Adipose tissue (tissue), 3 donors: Measurements from ENCODE around the gene LGALS4. TPM values are rescaled to one million over a fixed set of nuclear protein-coding genes. Genes with fewer than 3 reads are reported as not detected.

Experiments used
- H3K27ac ChIP-seq: one replicate; pipeline ENCODE4 v1.5.1; 2013; ENCODE audit warnings: low read depth, low read length
- WGBS, 3 donors: extraction: QIAGEN DNeasy Blood & Tissue Kit; methylation state at CpG; one replicate each; pipeline ENCODE4 v1.1.7; 2013; 5-methylcytosine and 5-hydroxymethylcytosine counted together
- polyA plus RNA-seq, 3 donors: library from polyadenylated mRNA; stranded (reverse); fragments of 200-250 nt; gene quantifications; one replicate each; pipeline ENCODE4 v1.2.3, GENCODE V29; 2013
- donor health status: healthy with polysubstance abuse.
- donor health status: Bipolar disorder and iron deficiency.
- donor health status: healthy.

The LGALS4 gene
- polyA plus RNA-seq, 3 donors = 7.1 to 21.1 (median 9.2) TPM

- H3K27ac ChIP-seq = no peak overlapping the region
- 88 to 93% (median 90%) methylated on average over 14 of the region's 14 CpGs for WGBS, 3 donors
These were observed 32.8 kb upstream of the LGALS4 start for GRCh38 chr19:38845374-38846024.

GRCh38 chr19:38844093-38844686 is 31.4 kb upstream of the LGALS4 start:
- 90 to 91% (median 90%) methylated on average over 11 of the region's 11 CpGs for WGBS, 3 donors
- H3K27ac ChIP-seq = no peak overlapping the region

DNA sequence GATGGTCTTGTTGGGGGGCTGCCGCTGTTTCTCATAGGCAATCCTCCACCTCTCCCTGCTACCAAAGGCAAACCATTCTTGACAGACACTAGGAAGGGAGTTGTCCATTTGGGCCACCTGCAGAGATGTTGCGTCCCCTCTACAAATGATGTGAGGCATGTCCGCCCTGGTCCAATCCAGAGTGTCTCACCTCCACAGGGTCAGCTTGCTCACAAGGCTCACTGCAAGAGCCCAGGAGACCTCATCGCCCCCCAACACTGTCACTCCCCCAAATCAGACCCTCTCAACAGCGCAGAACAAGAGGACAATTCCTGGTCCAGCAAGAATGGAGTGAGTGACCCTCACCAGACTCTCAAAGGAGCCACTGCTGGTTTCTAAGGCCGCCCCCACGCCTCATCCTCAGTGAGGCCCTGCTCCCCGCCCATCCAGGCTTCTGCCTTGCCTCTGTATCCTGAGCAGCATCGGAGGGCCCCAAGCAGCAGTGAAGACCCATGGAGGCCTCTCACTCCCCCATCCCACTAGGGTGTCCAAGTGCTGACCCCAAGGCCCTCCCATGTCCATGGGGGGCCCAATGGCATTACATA is 30.5 kb upstream of the LGALS4 start:
- H3K27ac ChIP-seq = no peak overlapping the region
- 95 to 96% (median 95%) methylated on average over 9 of the region's 9 CpGs for WGBS, 3 donors

DNA sequence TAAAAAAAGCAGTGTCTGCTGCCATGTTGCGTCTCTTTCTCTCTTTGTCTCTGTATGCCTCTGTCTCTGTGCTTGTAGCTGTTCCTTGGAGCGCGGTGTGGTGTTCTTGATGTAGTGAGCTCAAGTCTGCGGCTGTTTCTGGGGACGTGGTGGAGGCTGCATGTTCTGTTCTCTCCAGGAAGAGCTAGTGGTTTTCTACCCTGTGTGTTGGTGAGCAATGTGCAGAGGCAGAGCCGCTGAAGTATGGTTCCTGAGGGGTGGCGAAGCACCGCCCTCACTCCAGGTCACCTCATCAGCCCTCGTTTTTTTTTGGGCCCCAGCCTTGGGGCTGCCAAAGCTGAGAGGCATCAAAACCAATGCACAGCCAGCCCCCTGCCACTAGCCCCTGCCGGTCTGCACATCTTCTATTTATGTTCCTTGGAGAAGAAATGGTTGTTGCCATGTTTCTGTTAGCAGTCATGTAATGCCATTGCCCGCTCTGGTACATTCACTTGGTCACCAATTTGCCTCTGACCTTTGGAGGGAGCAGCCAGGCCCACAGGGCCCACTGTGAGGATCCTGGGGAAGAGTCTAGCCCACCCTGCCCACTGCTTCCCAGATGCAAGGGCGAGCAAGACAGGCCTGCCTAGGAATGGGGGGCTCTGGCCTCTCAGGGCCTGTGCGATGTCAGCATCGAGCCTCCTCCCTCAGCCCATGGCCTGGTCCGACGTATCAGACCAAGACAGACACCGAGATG is 29.9 kb upstream of the LGALS4 start:
- H3K27ac ChIP-seq = no peak overlapping the region
- WGBS, 3 donors = 84 to 88% (median 88%) methylated on average over 17 of the region's 17 CpGs

DNA sequence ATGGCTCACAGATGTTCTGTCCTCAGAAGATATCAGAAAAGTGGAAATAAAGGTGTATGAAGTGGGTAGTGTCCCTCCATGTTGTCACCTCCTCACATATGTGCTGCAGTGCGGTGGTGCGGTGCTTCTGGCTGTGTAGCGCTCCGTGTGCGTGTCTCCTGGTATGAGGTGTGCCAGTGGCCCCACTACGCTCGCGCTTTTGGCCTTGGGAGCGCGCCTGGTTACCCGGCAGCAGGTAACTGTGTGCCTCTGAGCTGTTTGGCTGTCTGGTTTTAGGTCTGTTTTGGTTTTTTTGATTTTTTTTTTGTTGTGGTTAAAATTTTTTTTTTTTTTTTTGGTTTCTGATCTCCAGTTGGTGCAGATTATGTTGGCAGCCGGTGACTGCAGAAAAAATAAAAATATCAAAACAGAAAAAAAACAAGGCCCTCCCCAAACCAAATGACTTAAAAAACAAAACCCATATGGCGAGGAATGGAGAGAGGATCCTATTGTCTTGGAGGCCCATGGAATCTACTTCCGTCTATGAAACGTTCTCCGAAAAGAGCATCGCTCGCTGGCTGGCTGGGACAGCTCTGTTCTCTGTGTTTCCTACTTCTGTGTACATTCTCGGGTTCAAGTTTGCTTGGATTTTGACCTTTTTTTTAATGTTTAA is 29.2 kb upstream of the LGALS4 start:
- 81 to 93% (median 87%) methylated on average over 19 of the region's 19 CpGs for WGBS, 3 donors
- H3K27ac ChIP-seq = no peak overlapping the region

DNA sequence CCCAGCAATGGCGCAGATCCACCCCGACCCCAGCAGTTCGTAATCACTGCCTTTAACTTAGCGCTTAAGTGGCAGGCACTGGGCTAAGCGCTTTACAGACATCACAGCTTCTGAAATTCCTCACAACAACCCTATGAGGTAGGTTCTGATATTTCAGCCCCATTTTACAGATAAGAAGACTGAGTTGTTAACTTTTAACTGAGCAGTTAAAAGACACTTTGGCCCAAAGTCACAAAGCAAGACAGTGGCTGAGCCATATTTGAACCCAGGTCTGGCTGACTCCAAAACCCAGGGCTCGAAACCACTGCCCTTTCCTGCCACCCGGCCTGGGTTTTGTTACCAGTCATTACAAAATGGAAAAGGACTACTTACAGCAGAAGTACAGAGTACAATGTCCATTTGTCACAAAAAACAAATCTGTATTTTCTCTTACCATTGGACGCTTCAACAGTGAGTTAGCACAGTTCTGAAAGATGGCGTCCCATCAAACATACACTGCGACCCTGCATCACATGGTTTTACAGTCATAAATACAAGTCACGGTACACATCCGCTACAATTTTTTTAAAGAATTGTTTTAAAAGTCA is 28.5 kb upstream of the LGALS4 start:
- no peak overlapping the region for H3K27ac ChIP-seq
- WGBS, 3 donors = 70 to 93% (median 92%) methylated on average over 12 of the region's 12 CpGs

DNA sequence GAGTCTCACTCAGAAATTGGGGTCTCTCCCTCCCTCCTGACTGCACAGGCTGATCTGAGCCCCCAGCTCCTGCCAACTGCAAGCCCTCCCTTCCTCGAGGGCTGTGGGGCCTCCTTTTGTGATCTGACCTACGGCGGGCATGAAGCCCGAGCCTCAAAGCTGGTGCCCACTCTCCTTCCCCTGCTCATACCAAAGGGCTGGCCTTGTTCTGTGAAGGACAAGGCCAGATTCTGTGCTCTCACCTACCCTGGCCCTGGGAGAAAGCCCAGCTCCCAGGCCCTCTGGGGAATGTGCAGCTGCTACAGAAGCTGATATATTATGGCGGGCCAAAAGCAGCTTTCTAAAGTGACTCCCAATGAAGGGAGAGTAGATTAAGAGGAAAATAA is 27.8 kb upstream of the LGALS4 start:
- WGBS, 3 donors = 48 to 84% (median 80%) methylated on average over 5 of the region's 5 CpGs
- no peak overlapping the region for H3K27ac ChIP-seq

GRCh38 chr19:38839816-38840582 is 27.3 kb upstream of the LGALS4 start:
- WGBS, 3 donors = 68 to 85% (median 83%) methylated on average over 22 to 28 of the region's 28 CpGs
- H3K27ac ChIP-seq = no peak overlapping the region

GRCh38 chr19:38838986-38839761 is 26.4 kb upstream of the LGALS4 start:
- WGBS, 3 donors = 72 to 89% (median 87%) methylated on average over 12 of the region's 12 CpGs
- H3K27ac ChIP-seq = no peak overlapping the region

DNA sequence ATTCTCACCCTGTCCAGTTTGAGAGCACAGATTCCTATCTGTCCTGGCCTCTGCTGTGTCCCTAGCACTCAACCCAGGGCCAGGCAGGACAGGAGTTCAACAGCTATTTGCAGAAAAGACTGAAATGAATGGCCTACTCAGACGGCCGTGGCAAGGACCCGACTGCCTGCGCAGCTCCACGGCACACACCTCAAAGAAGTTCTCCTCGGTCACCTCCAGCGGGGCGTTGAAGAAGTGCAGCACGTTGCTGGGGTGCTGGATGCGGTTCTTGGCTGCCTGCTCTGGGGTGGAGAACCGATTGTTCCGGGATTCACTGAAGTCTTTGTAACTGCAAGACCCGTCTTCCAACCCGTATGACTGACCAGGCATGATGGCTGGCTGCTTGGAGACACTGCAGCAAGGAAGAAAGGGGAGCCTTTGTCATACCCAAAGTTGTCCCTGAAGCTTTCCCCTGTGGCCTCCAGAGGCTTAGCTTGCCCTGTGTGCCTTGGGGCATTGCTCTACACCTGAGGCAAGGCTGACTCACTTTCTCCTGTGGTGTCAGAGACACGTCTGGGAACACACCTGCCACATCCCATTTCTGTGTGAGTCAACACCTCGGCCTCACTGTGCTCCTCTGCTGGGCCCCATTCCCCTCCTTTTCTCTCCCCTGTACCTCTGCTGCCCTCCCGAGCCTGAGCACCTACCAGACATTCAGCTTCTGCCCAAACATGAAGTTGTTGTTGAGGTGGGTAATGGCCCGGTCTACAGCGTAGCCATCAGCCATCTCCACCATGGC is 25.7 kb upstream of the LGALS4 start:
- H3K27ac ChIP-seq = no peak overlapping the region
- WGBS, 3 donors = 62 to 86% (median 82%) methylated on average over 17 to 19 of the region's 19 CpGs

- WGBS, 3 donors = 57 to 92% (median 89%) methylated on average over 7 of the region's 7 CpGs
- H3K27ac ChIP-seq = no peak overlapping the region
These were observed 24.9 kb upstream of the LGALS4 start for GRCh38 chr19:38837656-38838121.

- H3K27ac ChIP-seq = no peak overlapping the region
- WGBS, 3 donors = 72 to 94% (median 93%) methylated on average over 6 of the region's 6 CpGs
These were observed 24.4 kb upstream of the LGALS4 start for GRCh38 chr19:38836983-38837626.

DNA sequence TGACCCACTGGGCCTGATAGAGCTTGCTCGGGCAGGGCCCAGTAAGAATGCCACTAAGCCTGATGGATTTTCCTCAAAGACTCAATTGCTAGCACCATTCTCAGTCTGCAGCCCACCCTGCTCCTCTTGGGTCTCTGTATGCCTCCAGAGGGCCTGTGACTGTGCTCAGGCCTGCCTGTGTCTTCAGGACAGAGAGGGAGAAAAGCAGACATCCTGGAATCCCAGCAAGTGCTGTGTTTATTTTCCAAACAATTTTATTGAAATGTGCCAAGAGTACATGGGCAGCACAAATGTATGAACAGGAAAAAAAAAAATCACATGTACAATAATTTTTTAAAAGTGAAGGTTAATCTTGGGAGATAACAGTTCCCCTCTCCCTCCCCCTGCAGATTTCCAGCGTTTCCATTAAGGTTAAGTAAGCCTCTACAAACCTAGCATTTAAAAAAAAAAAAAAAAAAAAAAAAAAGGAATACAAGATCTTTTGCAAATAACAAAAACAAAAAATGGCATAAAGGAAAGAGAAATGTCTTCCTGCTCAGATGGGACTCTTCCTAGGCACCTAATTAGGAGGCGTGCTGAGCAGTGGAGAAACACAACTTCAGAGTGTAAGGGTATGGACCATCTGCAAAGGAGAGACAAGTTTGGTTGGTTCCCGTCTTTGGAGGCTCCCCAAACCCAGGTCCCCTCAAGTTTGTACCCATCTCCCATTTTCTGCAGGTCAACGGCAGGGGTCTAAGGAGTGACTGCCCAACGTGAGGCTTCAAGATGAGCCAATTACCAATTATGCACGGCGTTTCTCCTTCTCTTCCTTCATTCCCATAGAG is 23.6 kb upstream of the LGALS4 start:
- H3K27ac ChIP-seq = no peak overlapping the region
- WGBS, 3 donors = 66 to 78% (median 76%) methylated on average over 8 of the region's 8 CpGs

- 92 to 95% (median 92%) methylated on average over 6 of the region's 6 CpGs for WGBS, 3 donors
These were observed 21.8 kb upstream of the LGALS4 start for GRCh38 chr19:38834590-38834989.

DNA sequence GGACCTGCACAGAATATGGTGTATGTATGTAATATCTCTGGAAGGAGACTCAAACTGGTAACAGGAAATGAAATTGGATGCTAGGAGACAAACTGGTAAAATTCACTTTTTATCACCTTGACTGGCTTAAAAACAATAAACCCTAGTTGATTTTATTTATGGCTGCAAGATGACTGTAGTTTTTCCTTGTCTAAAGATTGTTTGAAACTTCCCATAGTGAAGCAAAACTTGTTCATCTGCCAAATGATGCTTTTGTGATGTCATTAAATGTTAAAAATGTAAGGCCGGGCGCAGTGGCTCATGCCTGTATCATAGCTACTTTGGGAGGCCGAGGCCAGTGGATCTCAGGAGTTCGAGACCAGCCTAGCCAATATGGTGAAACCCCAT is 21.4 kb upstream of the LGALS4 start:
- WGBS, 3 donors = 92 to 94% (median 93%) methylated on average over 4 of the region's 4 CpGs
- H3K27ac ChIP-seq = no peak overlapping the region

More at GRCh38 chr19:38834590-38834989, 21.8 kb upstream of the LGALS4 start:
- H3K27ac ChIP-seq = no peak overlapping the region
